ACC112 (cell line): Measurements from ENCODE around the gene HACD1.
"Not testable (repeated sequence)": the region's sequence is repeated elsewhere in the genome, so short reads cannot be mapped to it uniquely, and the experiment has no call there.

Experiments used
- H2AFZ ChIP-seq: fragments of 200-600 bp; sonication (generic); one replicate; pipeline ENCODE4 v1.6.0; 2017; ENCODE audit warnings: antibody characterized with exemption, low read length; ENCODE audit not compliant: unreplicated experiment
- H3K27ac ChIP-seq: fragments of 200-600 bp; sonication (generic); 2 replicates; pipeline ENCODE4 v1.5.1; 2014; ENCODE audit warnings: low read depth, mild to moderate bottlenecking, antibody characterized with exemption, low read length, moderate library complexity
- H3K27me3 ChIP-seq: fragments of 200-600 bp; sonication (generic); 2 replicates; pipeline ENCODE4 v1.6.1; 2014; ENCODE audit warnings: mild to moderate bottlenecking, antibody characterized with exemption, low read length, moderate library complexity, mixed read lengths; ENCODE audit not compliant: insufficient read depth
- H3K36me3 ChIP-seq: fragments of 200-600 bp; sonication (generic); 2 replicates; pipeline ENCODE4 v1.6.1; 2016; ENCODE audit warnings: mild to moderate bottlenecking, antibody characterized with exemption, low read length, moderate library complexity, mixed read lengths; ENCODE audit not compliant: insufficient read depth
- H3K4me1 ChIP-seq: fragments of 200-600 bp; sonication (generic); one replicate; pipeline ENCODE4 v1.6.1; 2016; ENCODE audit warnings: low read length, mixed read lengths; ENCODE audit not compliant: insufficient read depth, unreplicated experiment, control insufficient read depth
- H3K4me3 ChIP-seq: fragments of 200-600 bp; sonication (generic); 2 replicates; pipeline ENCODE4 v1.5.1; 2014; ENCODE audit warnings: mild to moderate bottlenecking, low read depth, low read length
- H3K79me2 ChIP-seq: fragments of 200-600 bp; sonication (generic); one replicate; pipeline ENCODE4 v1.6.0; 2016; ENCODE audit warnings: low read length; ENCODE audit not compliant: control insufficient read depth, unreplicated experiment, insufficient read depth

The HACD1 gene

DNA sequence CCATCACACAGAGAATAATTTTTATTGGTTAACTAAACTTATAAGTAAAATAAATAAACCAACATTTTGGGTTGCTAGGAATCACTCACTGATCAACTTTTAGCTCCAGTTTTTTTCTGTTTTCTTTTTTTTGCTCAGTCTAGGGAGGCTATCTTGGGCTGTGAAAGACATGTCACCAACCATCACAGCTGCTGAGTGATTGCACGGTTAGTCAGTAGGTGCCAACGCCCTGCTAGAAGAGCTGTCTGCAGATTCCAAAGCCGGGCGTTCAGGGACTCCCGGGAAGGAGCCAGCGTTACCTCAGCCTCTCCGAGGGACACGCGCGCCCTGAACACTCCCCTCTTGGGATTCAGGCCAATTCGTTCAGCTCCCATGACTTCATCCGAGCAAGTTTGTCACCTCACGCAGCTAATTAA lies 26.2 kb upstream of the HACD1 start:
- no peaks in the 10 kb centered on the region for H3K27me3 ChIP-seq
- peaks cover 5% of the 10 kb centered on the region for H3K36me3 ChIP-seq
- peak overlapping the region; percentile 94 for H2AFZ ChIP-seq
- H3K79me2 ChIP-seq, result peaks cover 64% of the 10 kb centered on the region
- peaks cover 28% of the 10 kb centered on the region for H3K4me1 ChIP-seq
- peak overlapping the region; percentile 98 for H3K27ac ChIP-seq
- peak overlapping the region; percentile 100 for H3K4me3 ChIP-seq

- H3K4me1 ChIP-seq, result peaks cover 17% of the 10 kb centered on the region
- H3K27me3 ChIP-seq, result no peaks in the 10 kb centered on the region
- H3K27ac ChIP-seq, result no peak overlapping the region
- no peak overlapping the region for H2AFZ ChIP-seq
- peaks cover 35% of the 10 kb centered on the region for H3K79me2 ChIP-seq
- H3K4me3 ChIP-seq, result no peak overlapping the region
- H3K36me3 ChIP-seq, result no peaks in the 10 kb centered on the region
Observed at GRCh38 chr10:17640331-17640816, 23.2 kb upstream of the HACD1 start.

GRCh38 chr10:17637869-17638268 lies 20.7 kb upstream of the HACD1 start:
- H2AFZ ChIP-seq, result no peak overlapping the region
- no peak overlapping the region for H3K27ac ChIP-seq
- peaks cover 14% of the 10 kb centered on the region for H3K4me1 ChIP-seq
- H3K79me2 ChIP-seq, result peaks cover 13% of the 10 kb centered on the region
- H3K4me3 ChIP-seq, result no peak overlapping the region
- no peaks in the 10 kb centered on the region for H3K27me3 ChIP-seq
- no peaks in the 10 kb centered on the region for H3K36me3 ChIP-seq

DNA sequence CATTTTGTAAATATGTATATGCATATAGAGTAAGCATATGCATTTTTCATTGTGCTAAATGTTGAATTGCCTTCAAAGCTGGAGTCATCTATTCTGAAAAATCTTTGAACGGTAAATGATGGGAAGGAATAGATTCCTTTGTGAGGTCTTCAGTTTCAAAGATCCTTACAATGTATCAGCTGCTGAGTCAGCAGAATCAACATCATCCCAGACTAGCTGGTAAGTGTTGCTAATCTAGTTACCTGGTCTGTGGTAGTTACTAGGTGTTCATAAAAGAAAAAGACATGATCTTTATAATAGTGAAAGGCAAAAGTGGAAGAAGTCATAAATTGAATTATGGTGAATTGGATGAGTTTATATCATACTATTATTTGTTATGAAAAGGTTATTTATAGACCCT lies 16.2 kb upstream of the HACD1 start:
- Histone ChIP-seq H3K27ac (no peak overlapping the region), H3K79me2 (no peaks in the 10 kb centered on the region), H3K4me3 (no peak overlapping the region), H3K27me3 (no peaks in the 10 kb centered on the region), H3K4me1 (no peaks in the 10 kb centered on the region), H2AFZ (no peak overlapping the region), H3K36me3 (no peaks in the 10 kb centered on the region)

DNA sequence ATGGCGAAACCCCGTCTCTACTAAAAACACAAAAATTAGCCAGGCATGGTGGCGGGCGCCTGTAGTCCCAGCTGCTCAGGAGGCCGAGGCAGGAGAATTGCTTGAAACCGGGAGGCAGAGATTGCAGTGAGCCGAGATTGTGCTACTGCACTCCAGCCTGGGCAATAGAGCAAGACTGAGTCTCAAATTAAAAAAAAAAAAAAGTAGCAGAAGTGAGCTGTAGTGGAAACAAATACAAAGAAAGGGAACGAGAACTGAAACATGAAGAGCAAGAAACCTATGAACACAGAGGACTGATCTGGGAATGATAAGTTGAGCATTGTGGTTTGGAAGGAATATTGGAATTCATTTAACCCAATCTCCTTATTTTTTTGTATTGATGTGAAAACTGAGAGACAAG lies 15.4 kb upstream of the HACD1 start:
- H3K27ac ChIP-seq, H3K27me3 ChIP-seq, H3K4me3 ChIP-seq, H3K79me2 ChIP-seq, H2AFZ ChIP-seq, H3K36me3 ChIP-seq, H3K4me1 ChIP-seq: not testable (repeated sequence)

- Histone ChIP-seq H3K79me2 (no peaks in the 10 kb centered on the region), H3K27ac (no peak overlapping the region), H3K4me3 (no peak overlapping the region), H3K4me1 (no peaks in the 10 kb centered on the region), H3K36me3 (no peaks in the 10 kb centered on the region), H3K27me3 (no peaks in the 10 kb centered on the region), H2AFZ (no peak overlapping the region)
Observed at GRCh38 chr10:17626656-17627055, 9.5 kb upstream of the HACD1 start.

GRCh38 chr10:17624996-17625395 lies 7.8 kb upstream of the HACD1 start:
- H2AFZ ChIP-seq, result no peak overlapping the region
- H3K4me3 ChIP-seq, result no peak overlapping the region
- no peaks in the 10 kb centered on the region for H3K36me3 ChIP-seq
- H3K79me2 ChIP-seq, result no peaks in the 10 kb centered on the region
- H3K4me1 ChIP-seq, result no peaks in the 10 kb centered on the region
- H3K27me3 ChIP-seq, result no peaks in the 10 kb centered on the region
- H3K27ac ChIP-seq, result no peak overlapping the region

- Histone ChIP-seq H3K36me3 (no peaks in the 10 kb centered on the region), H3K4me1 (no peaks in the 10 kb centered on the region), H2AFZ (no peak overlapping the region), H3K27ac (no peak overlapping the region), H3K4me3 (no peak overlapping the region), H3K27me3 (no peaks in the 10 kb centered on the region), H3K79me2 (no peaks in the 10 kb centered on the region)
Observed at GRCh38 chr10:17622061-17622460, 4.9 kb upstream of the HACD1 start.

GRCh38 chr10:17616403-17617030 lies 657 bp downstream of the HACD1 start:
- peak overlapping the region; percentile 33; the same call in 1 of the 2 replicates for H3K27ac ChIP-seq
- H3K4me3 ChIP-seq, result peak overlapping the region; percentile 84
- H3K27me3 ChIP-seq, result no peaks in the 10 kb centered on the region
- H3K79me2 ChIP-seq, result peaks cover 17% of the 10 kb centered on the region
- H3K4me1 ChIP-seq, result peaks cover 4% of the 10 kb centered on the region
- 0 out of 2 replicates have a peak, but pooled peaks cover 3% of the 10 kb centered on the region for H3K36me3 ChIP-seq
- peak overlapping the region; percentile 90 for H2AFZ ChIP-seq

DNA sequence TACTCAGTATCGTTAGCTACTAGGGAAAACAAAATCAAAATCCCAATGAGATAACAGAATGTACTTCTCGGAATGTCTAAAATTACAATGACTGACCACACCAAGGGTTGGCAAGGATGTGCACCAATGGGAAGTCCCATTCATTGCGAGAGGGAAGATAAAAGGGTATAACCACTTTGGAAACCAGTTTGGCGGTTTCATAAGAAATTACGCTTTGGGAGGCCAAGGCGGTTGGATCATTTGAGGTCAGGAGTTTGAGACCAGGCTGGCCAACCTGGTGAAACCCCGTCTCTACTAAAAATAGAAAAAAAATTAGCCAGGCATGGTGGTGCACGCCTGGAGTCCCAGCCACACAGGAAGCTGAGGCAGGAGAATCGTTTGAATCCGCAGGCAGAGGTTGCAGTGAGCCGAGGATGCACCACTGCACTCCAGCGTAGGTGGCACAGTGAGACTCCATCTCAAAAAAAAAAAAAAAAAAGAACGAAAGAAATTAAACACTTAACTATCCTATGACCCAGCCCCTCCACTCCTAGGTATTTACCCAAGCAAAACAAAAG lies 7.6 kb downstream of the HACD1 start:
- Histone ChIP-seq H3K79me2 (peaks cover 8% of the 10 kb centered on the region), H3K36me3 (0 out of 2 replicates have a peak, but pooled peaks cover 3% of the 10 kb centered on the region), H3K4me3 (no peak overlapping the region), H3K27me3 (no peaks in the 10 kb centered on the region), H2AFZ (no peak overlapping the region), H3K4me1 (peaks cover 7% of the 10 kb centered on the region), H3K27ac (no peak overlapping the region)
